HG02840 (cell line): ENCODE data around the gene LILRA2.
"Not testable (repeated sequence)": the region's sequence is repeated elsewhere in the genome, so short reads cannot be mapped to it uniquely, and the experiment has no call there.

ENCODE experiments used
- ATAC-seq: cut with Tn5 transposase; IDR thresholded peaks from one replicate; pipeline ENCODE4 v1.9.1; 2021; ENCODE audit warnings: mild to moderate bottlenecking, moderate library complexity, moderate number of reproducible peaks; ENCODE audit not compliant: unreplicated experiment, low FRiP score

LILRA2 gene

DNA sequence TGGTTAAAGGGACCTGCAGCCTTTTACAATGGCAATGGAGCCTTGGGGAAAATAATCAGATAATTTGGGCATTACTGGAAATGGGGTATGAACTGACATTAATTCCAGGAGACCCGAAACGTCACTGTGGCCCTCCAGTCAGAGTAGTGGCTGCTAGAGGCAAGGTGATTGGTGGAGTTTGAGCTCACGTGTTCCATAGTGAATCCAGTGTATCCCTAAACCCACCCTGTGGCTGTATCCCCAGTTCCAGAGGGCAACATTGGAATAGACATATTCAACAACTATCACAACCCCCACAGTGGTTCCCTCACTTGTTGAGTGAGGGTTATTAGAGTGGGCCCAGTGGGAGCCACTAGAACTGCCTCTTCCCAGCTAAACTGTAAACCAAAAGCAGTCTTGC lies 3.3 kb upstream of the LILRA2 start:
- ATAC-seq, result no peak

- not testable (repeated sequence) for ATAC-seq
Measured at GRCh38 chr19:54571715-54572615, 1.6 kb upstream of the LILRA2 start.

DNA sequence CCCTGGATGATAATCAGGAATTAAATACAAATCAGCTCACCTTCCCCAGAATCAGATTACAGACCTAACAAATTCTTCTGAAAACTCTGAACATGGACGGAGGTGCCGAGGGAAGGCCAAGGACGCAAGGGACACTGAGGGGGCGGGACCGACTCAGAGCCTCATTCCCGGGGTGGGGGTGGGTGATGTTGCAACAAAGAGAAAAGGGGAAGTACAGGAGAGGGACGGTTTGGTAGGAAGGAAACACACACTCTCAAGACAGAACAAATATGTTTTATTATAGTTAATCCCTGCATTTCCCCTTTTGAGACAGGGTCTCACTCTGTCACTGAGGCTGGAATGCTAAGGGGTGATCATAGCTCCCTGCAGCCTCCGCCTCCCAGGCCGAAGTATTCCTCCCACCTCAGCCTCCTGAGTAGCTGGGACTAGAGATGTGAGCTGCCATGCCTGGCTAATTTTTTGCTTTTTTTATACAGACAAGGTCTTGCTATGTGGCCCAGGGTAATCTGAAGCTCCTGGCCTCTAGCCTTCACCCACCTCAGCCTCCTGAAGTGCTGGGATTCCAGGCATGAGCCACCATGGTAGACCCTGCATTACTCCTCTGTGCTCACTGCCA lies 786 bp upstream of the LILRA2 start:
- ATAC-seq, result no peak

GRCh38 chr19:54574051-54574450 lies 461 bp downstream of the LILRA2 start:
- no peak for ATAC-seq

DNA sequence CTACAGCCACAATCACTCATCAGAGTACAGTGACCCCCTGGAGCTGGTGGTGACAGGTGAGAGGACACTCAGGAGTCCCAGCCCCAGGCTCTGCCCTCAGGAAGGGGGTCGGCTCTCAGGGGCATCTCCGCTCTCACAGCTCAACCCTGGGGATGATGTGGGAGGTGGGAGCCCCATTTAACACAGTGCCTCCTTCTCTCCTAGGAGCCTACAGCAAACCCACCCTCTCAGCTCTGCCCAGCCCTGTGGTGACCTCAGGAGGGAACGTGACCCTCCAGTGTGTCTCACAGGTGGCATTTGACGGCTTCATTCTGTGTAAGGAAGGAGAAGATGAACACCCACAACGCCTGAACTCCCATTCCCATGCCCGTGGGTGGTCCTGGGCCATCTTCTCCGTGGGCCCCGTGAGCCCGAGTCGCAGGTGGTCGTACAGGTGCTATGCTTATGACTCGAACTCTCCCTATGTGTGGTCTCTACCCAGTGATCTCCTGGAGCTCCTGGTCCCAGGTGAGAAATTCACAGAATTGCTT lies 1.0 kb downstream of the LILRA2 start:
- no peak for ATAC-seq

DNA sequence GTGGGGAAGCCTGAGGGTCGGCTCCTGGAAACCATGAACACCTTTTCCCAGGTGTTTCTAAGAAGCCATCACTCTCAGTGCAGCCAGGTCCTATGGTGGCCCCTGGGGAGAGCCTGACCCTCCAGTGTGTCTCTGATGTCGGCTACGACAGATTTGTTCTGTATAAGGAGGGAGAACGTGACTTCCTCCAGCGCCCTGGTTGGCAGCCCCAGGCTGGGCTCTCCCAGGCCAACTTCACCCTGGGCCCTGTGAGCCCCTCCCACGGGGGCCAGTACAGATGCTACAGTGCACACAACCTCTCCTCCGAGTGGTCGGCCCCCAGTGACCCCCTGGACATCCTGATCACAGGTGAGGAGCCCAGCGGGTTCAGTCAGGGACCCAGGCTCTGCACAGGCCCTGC lies 1.6 kb downstream of the LILRA2 start:
- not testable (repeated sequence) for ATAC-seq

DNA sequence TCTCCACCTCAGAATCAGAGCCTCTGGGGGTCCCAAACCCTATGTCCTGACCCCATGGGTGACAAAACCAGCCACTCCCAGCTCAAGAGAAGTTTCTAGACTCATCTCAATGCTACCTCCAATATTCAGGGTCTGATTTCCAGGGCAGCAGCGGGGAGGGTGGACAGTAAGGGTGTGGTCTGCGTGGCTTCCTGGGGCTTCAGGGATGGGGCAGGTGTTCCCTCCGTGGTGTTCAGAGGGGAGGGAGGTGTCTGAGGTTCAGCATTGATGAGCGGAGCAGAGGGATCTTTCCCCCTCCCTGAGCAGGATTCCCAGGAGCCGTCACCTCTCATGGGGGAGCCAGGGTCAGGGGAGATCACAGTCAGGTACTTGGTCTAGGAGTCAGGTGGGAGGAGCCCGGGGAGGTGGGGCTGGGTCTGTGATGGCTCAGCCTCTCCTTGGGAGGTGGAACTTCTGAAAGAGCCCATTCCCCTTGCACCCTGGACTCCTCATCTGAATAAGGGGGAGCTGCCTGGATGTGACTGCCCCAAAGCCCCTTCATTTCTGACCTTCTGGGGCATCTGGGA lies 2.9 kb downstream of the LILRA2 start:
- no peak for ATAC-seq

DNA sequence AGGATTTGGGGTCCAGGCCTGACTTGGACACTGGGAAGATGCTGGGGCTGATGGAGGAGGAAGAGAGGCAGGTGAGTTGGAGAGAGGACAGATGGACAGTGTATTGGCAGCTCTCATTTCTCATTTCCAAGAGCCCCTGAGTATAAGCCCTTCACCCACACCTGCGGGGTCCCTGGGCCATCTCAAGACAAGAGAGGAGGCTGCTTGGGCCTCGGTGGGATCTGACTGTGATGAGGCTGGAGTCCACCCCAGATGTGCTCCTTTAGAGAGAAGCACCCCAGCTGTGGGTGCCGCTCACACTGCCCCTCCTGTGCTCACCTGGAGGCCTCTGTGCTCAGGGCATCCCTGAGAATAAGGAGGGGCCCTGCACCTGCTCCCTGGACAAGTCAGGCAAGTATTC lies 3.7 kb downstream of the LILRA2 start:
- ATAC-seq, result no peak

GRCh38 chr19:54578268-54578667 lies 4.7 kb downstream of the LILRA2 start:
- not testable (repeated sequence) for ATAC-seq

GRCh38 chr19:54586397-54586796 lies 12.8 kb downstream of the LILRA2 start:
- no peak for ATAC-seq

- ATAC-seq, result no peak
Measured at GRCh38 chr19:54587026-54587425, 13.4 kb downstream of the LILRA2 start.

DNA sequence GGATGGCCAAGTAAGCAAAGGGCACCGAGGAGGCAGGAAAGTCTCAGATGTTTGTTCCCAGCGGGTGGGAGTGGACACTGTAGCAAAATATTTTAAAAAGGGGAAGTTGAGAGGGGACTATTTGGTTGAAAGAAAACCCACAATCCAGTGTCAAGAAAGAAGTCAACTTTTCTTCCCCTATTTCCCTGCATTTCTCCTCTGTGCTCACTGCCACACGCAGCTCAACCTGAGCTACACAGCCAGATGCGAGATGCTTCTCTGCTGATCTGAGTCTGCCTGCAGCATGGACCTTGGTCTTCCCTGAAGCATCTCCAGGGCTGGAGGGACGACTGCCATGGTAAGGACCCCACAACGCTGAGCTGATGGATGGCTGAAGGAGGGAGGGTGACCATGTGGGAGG lies 19.9 kb downstream of the LILRA2 start, which contains the start of gene LILRA1:
Gene LILRA1, plus strand, starts transcription at position 188 of the 400 bp plus-strand sequence. CDS start 613 bp downstream, outside the sequence.
- ATAC-seq, result not testable (repeated sequence)

- ATAC-seq, result not testable (repeated sequence)
Measured at GRCh38 chr19:54593931-54594626, 20.5 kb downstream of the LILRA2 start.

GRCh38 chr19:54594737-54595136 lies 21.1 kb downstream of the LILRA2 start:
- ATAC-seq, result no peak

DNA sequence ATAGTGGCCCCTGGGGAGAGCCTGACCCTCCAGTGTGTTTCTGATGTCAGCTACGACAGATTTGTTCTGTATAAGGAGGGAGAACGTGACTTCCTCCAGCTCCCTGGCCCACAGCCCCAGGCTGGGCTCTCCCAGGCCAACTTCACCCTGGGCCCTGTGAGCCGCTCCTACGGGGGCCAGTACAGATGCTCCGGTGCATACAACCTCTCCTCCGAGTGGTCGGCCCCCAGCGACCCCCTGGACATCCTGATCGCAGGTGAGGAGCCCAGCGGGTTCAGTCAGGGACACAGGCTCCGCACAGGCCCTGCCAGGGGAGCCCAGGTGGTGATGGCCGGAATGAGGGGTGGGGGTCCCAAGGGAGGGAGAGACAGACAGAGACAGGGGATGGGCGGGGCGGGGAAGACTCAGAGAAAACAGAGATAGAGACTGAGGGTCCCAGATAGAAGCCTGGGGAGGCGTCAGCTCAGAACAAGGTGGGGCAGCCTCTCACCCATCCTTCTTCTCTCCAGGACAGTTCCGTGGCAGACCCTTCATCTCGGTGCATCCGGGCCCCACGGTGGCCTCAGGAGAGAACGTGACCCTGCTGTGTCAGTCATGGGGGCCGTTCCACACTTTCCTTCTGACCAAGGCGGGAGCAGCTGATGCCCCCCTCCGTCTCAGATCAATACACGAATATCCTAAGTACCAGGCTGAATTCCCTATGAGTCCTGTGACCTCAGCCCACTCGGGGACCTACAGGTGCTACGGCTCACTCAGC lies 22.3 kb downstream of the LILRA2 start:
- not testable (repeated sequence) for ATAC-seq

DNA sequence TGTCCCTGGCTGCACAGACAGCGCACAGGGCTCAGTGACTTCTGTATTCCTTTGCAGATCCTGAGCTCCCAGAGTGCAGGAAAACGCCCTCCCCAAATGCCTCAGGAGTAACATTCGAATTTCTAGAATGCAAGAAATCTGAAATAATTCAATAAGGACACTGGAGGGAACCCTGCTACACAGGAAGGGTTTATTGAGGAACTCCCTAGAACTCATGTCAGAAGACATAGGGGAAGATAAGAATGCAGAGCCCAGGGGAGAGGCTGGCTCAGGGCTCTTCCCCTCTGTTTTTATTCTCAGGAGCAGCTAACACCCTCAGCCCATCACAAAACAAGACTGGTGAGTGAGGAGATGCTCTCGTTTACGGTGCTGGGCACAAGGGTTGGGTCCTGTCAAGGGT lies 26.6 kb downstream of the LILRA2 start:
- ATAC-seq, result no peak

GRCh38 chr19:54606230-54606629 lies 32.6 kb downstream of the LILRA2 start:
- ATAC-seq, result no peak

DNA sequence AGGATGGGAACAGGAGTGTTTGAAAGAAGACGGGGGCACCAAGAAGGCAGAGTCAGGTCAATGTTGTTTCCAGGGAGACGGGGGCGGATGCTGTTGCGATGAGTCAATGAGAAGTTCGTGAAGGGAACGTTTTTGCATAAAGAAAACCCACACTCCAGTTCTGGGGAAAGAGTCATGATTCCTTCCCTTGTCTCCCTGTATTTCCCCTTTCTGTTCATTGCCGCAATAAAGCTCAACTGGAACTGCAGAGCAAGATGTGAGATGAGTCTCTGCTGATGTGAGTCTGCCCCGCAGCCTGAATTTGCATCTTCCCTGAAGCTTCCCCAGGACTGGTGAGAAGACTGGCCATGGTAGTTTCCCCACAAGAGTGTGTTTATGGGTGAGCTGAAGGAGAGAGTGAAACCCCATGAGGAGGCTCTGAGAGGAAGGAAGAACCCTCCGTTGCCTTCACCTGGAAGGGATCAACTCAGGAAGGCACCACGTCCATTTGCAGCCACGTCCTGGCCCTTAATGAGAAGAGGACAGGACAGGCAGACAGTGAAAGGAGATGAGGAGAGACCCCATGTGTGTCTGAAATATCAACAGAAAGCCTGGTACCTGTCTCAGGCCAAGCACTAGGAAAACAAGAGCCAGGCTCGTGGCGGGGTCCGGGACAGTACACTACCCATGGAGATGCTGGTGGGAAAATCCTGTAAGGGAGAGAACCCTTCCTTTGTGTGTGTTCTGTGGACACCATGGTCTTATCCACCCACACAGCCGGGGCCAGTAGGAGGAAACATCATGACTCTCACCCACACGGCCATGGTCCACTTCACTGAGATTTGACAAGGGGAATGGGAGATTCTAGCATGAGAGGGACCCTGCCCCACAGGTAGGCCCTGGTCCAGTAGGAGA lies 33.5 kb downstream of the LILRA2 start:
- ATAC-seq, result no peak

- no peak for ATAC-seq
Measured at GRCh38 chr19:54607785-54608150, 34.2 kb downstream of the LILRA2 start.
